GM12872 (cell line): Measurements from ENCODE around the gene SOX8.

Source experiments
- CTCF ChIP-seq: IDR thresholded peaks from 3 replicates; pipeline ENCODE4 v1.5.1; 2011; ENCODE audit warnings: low read depth, mild to moderate bottlenecking, low read length, moderate library complexity; ENCODE audit not compliant: insufficient read depth

The SOX8 gene

GRCh38 chr16:1021553-1022160, 40.1 kb downstream of the SOX8 start:
- TF ChIP-seq CTCF: no peak

- no peak for TF ChIP-seq CTCF
Observed at GRCh38 chr16:1022466-1022865, 40.9 kb downstream of the SOX8 start.

- no peak for TF ChIP-seq CTCF
Observed at GRCh38 chr16:1024138-1024537, 42.6 kb downstream of the SOX8 start.

- no peak for TF ChIP-seq CTCF
Observed at GRCh38 chr16:1026057-1026783, 44.6 kb downstream of the SOX8 start.

- TF ChIP-seq CTCF: no peak
Observed at GRCh38 chr16:1026784-1027500, 45.4 kb downstream of the SOX8 start.

- TF ChIP-seq CTCF: no peak
Observed at GRCh38 chr16:1027501-1027815, 45.9 kb downstream of the SOX8 start.

GRCh38 chr16:1028056-1028455, 46.5 kb downstream of the SOX8 start:
- no peak for TF ChIP-seq CTCF
